HG02970 (cell line): ENCODE measurements around the gene COMTD1.
"Not testable (repeated sequence)": the region's sequence is repeated elsewhere in the genome, so short reads cannot be mapped to it uniquely, and the experiment has no call there.

Experiments used
- ATAC-seq: cut with Tn5 transposase; IDR thresholded peaks from one replicate; pipeline ENCODE4 v1.9.1; 2021; ENCODE audit warnings: mild to moderate bottlenecking, moderate library complexity, moderate number of reproducible peaks; ENCODE audit not compliant: unreplicated experiment, low FRiP score

COMTD1 gene

GRCh38 chr10:75197906-75198305 is 37.9 kb downstream of the COMTD1 start:
- no peak for ATAC-seq

- no peak for ATAC-seq
These were observed 38.7 kb downstream of the COMTD1 start for GRCh38 chr10:75197066-75197465.

GRCh38 chr10:75195035-75195763 is 40.6 kb downstream of the COMTD1 start:
- no peak for ATAC-seq

- ATAC-seq, result not testable (repeated sequence)
These were observed 41.1 kb downstream of the COMTD1 start for GRCh38 chr10:75194625-75195024.

- ATAC-seq, result no peak
These were observed 43.8 kb downstream of the COMTD1 start for GRCh38 chr10:75191821-75192568.

- ATAC-seq, result no peak
These were observed 46.3 kb downstream of the COMTD1 start for GRCh38 chr10:75189266-75190096.

- not testable (repeated sequence) for ATAC-seq
These were observed 47.2 kb downstream of the COMTD1 start for GRCh38 chr10:75188522-75188921.

- no peak for ATAC-seq
These were observed 47.8 kb downstream of the COMTD1 start for GRCh38 chr10:75187961-75188426.

GRCh38 chr10:75186310-75186709 is 49.4 kb downstream of the COMTD1 start:
- no peak for ATAC-seq
